HPDE6-E6E7 (cell line): ENCODE measurements around the gene CLDN22.

Source experiments
- DNase-seq: peaks from one replicate; pipeline ENCODE4 v3.0.0; 2011; ENCODE audit warnings: missing footprints; ENCODE audit errors: extremely low spot score

The CLDN22 gene

DNA sequence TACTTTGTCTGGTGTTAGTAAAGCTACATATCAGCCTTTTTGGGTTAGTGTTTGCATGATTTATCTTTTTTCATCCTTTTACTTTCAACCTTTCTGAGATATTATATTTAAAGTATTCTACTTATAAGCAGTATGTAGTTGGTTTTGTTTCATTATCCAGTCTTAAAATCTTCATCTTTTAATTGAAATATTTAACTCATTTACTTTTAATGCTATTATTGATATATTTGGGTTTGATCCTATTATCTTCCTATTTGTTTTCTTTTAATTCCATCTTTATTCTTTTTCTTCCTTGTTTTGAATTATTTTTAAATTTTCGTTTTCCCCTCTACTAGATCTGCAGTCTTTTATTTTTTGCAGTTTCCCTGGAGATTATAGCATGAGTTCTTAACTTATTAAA is 44.0 kb downstream of the CLDN22 start:
- DNase-seq = no peak

- no peak for DNase-seq
Observed at GRCh38 chr4:183272384-183272783, 47.7 kb downstream of the CLDN22 start.

- no peak for DNase-seq
Observed at GRCh38 chr4:183268556-183268955, 51.5 kb downstream of the CLDN22 start.
